GM23338 (cell line): Measurements from ENCODE around the gene GPR183. TPM values are rescaled to one million over a fixed set of nuclear protein-coding genes. Genes with fewer than 3 reads are reported as not detected.
A peak's percentile ranks its signal among the peaks of the same experiment; 100 is the strongest.

Source experiments
- ATAC-seq: fragments of 200-7000 bp; cut with Tn5 transposase; 3 replicates; pipeline ENCODE4 v1.9.1; 2020
- DNase-seq: peaks from one replicate; pipeline ENCODE4 v3.0.0-alpha.2; 2015; ENCODE audit warnings: low spot score
- H2AFZ ChIP-seq: fragments of 200-600 bp; sonication (generic); 2 replicates; pipeline ENCODE4 v1.8.0; 2016; ENCODE audit warnings: antibody characterized with exemption, mild to moderate bottlenecking, moderate library complexity
- H3F3A ChIP-seq: fragments of 200-600 bp; sonication (generic); replicated peaks from 2 replicates; pipeline ENCODE4 v1.8.0; 2017; ENCODE audit warnings: antibody characterized with exemption, mixed run types, low read depth
- H3K27ac ChIP-seq: fragments of 200-600 bp; sonication (generic); 2 replicates; pipeline ENCODE4 v1.6.1; 2016; ENCODE audit warnings: low read depth
- H3K27me3 ChIP-seq: fragments of 200-600 bp; sonication (generic); 2 replicates; pipeline ENCODE4 v1.8.0; 2016; ENCODE audit warnings: mild to moderate bottlenecking, mixed run types, moderate library complexity; ENCODE audit not compliant: insufficient read depth
- H3K36me3 ChIP-seq: fragments of 200-600 bp; sonication (generic); 2 replicates; pipeline ENCODE4 v1.8.0; 2016; ENCODE audit warnings: mild to moderate bottlenecking; ENCODE audit not compliant: insufficient read depth
- H3K4me1 ChIP-seq: fragments of 200-600 bp; sonication (generic); 2 replicates; pipeline ENCODE4 v1.8.0; 2016; ENCODE audit warnings: mild to moderate bottlenecking, moderate library complexity; ENCODE audit not compliant: insufficient read depth
- H3K4me2 ChIP-seq: fragments of 200-600 bp; sonication (generic); 2 replicates; pipeline ENCODE4 v1.7.1; 2017; ENCODE audit warnings: mixed run types
- H3K4me3 ChIP-seq: fragments of 200-600 bp; sonication (generic); 2 replicates; pipeline ENCODE4 v1.6.1; 2016; ENCODE audit warnings: mixed run types
- H3K79me2 ChIP-seq: fragments of 200-600 bp; sonication (generic); replicated peaks from 2 replicates; pipeline ENCODE4 v1.8.0; 2017; ENCODE audit warnings: mild to moderate bottlenecking; ENCODE audit not compliant: insufficient read depth
- H3K9me2 ChIP-seq: fragments of 200-600 bp; sonication (generic); 2 replicates; pipeline ENCODE4 v1.8.0; 2017; ENCODE audit not compliant: insufficient read depth
- H4K20me1 ChIP-seq: fragments of 200-600 bp; sonication (generic); replicated peaks from 2 replicates; pipeline ENCODE4 v1.8.0; 2017; ENCODE audit warnings: mild to moderate bottlenecking; ENCODE audit not compliant: insufficient read depth
- H3K27ac Mint-ChIP-seq: 2 replicates; pipeline ENCODE4 v1.8.0; 2020; ENCODE audit warnings: inconsistent platforms, mild to moderate bottlenecking, moderate library complexity, mixed read lengths
- H3K27me3 Mint-ChIP-seq: 3 replicates; pipeline ENCODE4 v1.8.0; 2022; ENCODE audit warnings: low read depth, mild to moderate bottlenecking, moderate library complexity, mixed read lengths, inconsistent platforms; ENCODE audit not compliant: insufficient read depth, poor library complexity
- H3K36me3 Mint-ChIP-seq: 3 replicates; pipeline ENCODE4 v1.8.0; 2021; ENCODE audit warnings: low read depth, mild to moderate bottlenecking, inconsistent platforms, moderate library complexity, mixed read lengths
- H3K4me1 Mint-ChIP-seq: 3 replicates; pipeline ENCODE4 v1.8.0; 2020; ENCODE audit warnings: mild to moderate bottlenecking, inconsistent platforms, mixed read lengths
- H3K4me3 Mint-ChIP-seq: 3 replicates; pipeline ENCODE4 v1.8.0; 2021; ENCODE audit warnings: moderate library complexity, mild to moderate bottlenecking, inconsistent platforms, mixed read lengths
- H3K9me3 Mint-ChIP-seq: 3 replicates; pipeline ENCODE4 v1.8.0; 2020; ENCODE audit warnings: moderate library complexity, mild to moderate bottlenecking, inconsistent platforms, mixed read lengths
- CREB1 ChIP-seq: fragments of 250-450 bp; sonication (Bioruptor Pico); IDR thresholded peaks from 2 replicates; pipeline ENCODE4 v1.5.0; 2020; ENCODE audit warnings: low read depth, mild to moderate bottlenecking, moderate library complexity
- EZH2 ChIP-seq: fragments of 200-600 bp; sonication (generic); IDR thresholded peaks from one replicate; pipeline ENCODE4 v1.8.0; 2017; ENCODE audit warnings: antibody characterized with exemption, mild to moderate bottlenecking, low read depth; ENCODE audit not compliant: unreplicated experiment
- EZH2phosphoT487 ChIP-seq: fragments of 200-600 bp; sonication (generic); IDR thresholded peaks from one replicate; pipeline ENCODE4 v1.8.1; 2018; ENCODE audit warnings: antibody characterized with exemption; ENCODE audit not compliant: unreplicated experiment
- JUNB ChIP-seq: IDR thresholded peaks from one replicate; pipeline ENCODE4 v1.6.1; 2016; ENCODE audit warnings: antibody characterized with exemption; ENCODE audit not compliant: unreplicated experiment
- NANOG ChIP-seq: IDR thresholded peaks from 2 replicates; pipeline ENCODE4 v1.6.1; 2016; ENCODE audit warnings: antibody characterized with exemption, borderline replicate concordance
- POLR2AphosphoS5 ChIP-seq: IDR thresholded peaks from 2 replicates; pipeline ENCODE4 v1.6.1; 2016; ENCODE audit warnings: antibody characterized with exemption, low read depth
- STAT1 ChIP-seq: IDR thresholded peaks from one replicate; pipeline ENCODE4 v1.6.1; 2016; ENCODE audit warnings: antibody characterized with exemption; ENCODE audit not compliant: unreplicated experiment
- ZNF114 ChIP-seq: fragments of 250-450 bp; sonication (Bioruptor Pico); IDR thresholded peaks from 2 replicates; pipeline ENCODE4 v1.5.0; 2020; ENCODE audit warnings: mild to moderate bottlenecking, moderate library complexity
- ZNF331 ChIP-seq: fragments of 250-450 bp; sonication (Bioruptor Pico); IDR thresholded peaks from 2 replicates; pipeline ENCODE4 v1.5.0; 2020; ENCODE audit warnings: low read depth, mild to moderate bottlenecking, moderate library complexity
- polyA plus RNA-seq: library from polyadenylated mRNA; unstranded; fragments of >200 nt; fragmentation: Nextera tagmentation; extraction: Ambion mirVana; gene quantifications from 2 replicates; pipeline ENCODE4 v1.2.1, GENCODE V29; 2016
- total RNA-seq: library from RNA; depleted of rRNA; stranded (reverse); fragments of >200 nt; shearing (Covaris generic); gene quantifications from 2 replicates; pipeline ENCODE4 v1.2.3, GENCODE V29; 2014
- TF ChIP-seq, protein P1 (sequence below): fragments of 250-450 bp; sonication (Bioruptor Pico); IDR thresholded peaks from 2 replicates; pipeline ENCODE4 v1.5.0; 2020; ENCODE audit warnings: mild to moderate bottlenecking, moderate library complexity
- TF ChIP-seq, protein P2 (sequence below), 2 experiments: fragments of 200-600 bp in 1 of 2; sonication (generic) in 1 of 2; conservative IDR thresholded peaks; 2 replicates each; pipeline versions ENCODE4 v1.5.1 to v1.6.1; 2016 to 2017; ENCODE audit warnings: antibody characterized with exemption in 2 of 2, low read depth in 2 of 2, mild to moderate bottlenecking in 2 of 2, moderate library complexity in 1 of 2
- TF ChIP-seq, protein P3 (sequence below): IDR thresholded peaks from 2 replicates; pipeline ENCODE4 v1.6.1; 2016; ENCODE audit warnings: antibody characterized with exemption

Gene GPR183
- total and polyA plus RNA-seq, 2 experiments from 2014 or later = 0.78 TPM; not detected in 1

DNA sequence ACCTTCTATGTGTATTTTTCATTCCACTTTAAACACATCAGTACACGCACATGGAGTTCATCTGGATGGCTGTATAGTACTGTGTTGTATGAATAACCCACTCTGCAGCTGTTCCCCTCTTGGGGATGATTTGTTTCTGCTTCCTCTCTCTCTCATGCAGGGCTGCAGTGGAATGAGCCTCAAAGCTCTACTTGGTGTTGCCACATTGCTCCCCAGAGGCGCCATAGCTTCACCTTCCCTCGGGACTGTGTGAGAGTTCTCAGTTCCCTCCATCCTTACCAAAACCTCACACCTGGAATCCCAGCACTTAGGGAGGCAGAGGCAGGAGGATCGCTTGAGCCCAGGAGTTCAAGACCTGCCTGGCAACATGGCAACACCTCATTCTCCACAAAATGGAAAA lies 28.4 kb upstream of the GPR183 start:
- H3K27ac ChIP-seq = no peak overlapping the region
- no peaks in the 10 kb centered on the region for H3F3A ChIP-seq
- ATAC-seq = peak; percentile 83
- H3K4me2 ChIP-seq = no peak overlapping the region
- H3K36me3 ChIP-seq = peaks cover 5% of the 10 kb centered on the region; the same call in 1 of the 2 replicates
- H3K27ac Mint-ChIP-seq = peak overlapping the region; percentile 34
- no peak overlapping the region for H2AFZ ChIP-seq
- H3K4me3 Mint-ChIP-seq = no peak overlapping the region
- H3K27me3 ChIP-seq = no peaks in the 10 kb centered on the region
- H3K9me2 ChIP-seq = no peaks in the 10 kb centered on the region
- peaks cover 4% of the 10 kb centered on the region; the same call in 2 of the 3 replicates for H3K36me3 Mint-ChIP-seq
- H3K4me1 Mint-ChIP-seq = peaks cover 15% of the 10 kb centered on the region
- peak; percentile 40 for DNase-seq
- TF ChIP-seq, protein P1, sequence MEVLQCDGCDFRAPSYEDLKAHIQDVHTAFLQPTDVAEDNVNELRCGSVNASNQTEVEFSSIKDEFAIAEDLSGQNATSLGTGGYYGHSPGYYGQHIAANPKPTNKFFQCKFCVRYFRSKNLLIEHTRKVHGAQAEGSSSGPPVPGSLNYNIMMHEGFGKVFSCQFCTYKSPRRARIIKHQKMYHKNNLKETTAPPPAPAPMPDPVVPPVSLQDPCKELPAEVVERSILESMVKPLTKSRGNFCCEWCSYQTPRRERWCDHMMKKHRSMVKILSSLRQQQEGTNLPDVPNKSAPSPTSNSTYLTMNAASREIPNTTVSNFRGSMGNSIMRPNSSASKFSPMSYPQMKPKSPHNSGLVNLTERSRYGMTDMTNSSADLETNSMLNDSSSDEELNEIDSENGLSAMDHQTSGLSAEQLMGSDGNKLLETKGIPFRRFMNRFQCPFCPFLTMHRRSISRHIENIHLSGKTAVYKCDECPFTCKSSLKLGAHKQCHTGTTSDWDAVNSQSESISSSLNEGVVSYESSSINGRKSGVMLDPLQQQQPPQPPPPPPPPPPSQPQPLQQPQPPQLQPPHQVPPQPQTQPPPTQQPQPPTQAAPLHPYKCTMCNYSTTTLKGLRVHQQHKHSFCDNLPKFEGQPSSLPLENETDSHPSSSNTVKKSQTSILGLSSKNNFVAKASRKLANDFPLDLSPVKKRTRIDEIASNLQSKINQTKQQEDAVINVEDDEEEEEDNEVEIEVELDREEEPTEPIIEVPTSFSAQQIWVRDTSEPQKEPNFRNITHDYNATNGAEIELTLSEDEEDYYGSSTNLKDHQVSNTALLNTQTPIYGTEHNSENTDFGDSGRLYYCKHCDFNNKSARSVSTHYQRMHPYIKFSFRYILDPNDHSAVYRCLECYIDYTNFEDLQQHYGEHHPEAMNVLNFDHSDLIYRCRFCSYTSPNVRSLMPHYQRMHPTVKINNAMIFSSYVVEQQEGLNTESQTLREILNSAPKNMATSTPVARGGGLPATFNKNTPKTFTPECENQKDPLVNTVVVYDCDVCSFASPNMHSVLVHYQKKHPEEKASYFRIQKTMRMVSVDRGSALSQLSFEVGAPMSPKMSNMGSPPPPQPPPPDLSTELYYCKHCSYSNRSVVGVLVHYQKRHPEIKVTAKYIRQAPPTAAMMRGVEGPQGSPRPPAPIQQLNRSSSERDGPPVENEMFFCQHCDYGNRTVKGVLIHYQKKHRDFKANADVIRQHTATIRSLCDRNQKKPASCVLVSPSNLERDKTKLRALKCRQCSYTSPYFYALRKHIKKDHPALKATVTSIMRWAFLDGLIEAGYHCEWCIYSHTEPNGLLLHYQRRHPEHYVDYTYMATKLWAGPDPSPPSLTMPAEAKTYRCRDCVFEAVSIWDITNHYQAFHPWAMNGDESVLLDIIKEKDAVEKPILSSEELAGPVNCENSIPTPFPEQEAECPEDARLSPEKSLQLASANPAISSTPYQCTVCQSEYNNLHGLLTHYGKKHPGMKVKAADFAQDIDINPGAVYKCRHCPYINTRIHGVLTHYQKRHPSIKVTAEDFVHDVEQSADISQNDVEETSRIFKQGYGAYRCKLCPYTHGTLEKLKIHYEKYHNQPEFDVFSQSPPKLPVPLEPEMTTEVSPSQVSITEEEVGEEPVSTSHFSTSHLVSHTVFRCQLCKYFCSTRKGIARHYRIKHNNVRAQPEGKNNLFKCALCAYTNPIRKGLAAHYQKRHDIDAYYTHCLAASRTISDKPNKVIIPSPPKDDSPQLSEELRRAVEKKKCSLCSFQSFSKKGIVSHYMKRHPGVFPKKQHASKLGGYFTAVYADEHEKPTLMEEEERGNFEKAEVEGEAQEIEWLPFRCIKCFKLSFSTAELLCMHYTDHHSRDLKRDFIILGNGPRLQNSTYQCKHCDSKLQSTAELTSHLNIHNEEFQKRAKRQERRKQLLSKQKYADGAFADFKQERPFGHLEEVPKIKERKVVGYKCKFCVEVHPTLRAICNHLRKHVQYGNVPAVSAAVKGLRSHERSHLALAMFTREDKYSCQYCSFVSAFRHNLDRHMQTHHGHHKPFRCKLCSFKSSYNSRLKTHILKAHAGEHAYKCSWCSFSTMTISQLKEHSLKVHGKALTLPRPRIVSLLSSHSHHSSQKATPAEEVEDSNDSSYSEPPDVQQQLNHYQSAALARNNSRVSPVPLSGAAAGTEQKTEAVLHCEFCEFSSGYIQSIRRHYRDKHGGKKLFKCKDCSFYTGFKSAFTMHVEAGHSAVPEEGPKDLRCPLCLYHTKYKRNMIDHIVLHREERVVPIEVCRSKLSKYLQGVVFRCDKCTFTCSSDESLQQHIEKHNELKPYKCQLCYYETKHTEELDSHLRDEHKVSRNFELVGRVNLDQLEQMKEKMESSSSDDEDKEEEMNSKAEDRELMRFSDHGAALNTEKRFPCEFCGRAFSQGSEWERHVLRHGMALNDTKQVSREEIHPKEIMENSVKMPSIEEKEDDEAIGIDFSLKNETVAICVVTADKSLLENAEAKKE (CRISPR knock-in tag) = no peak
- TF ChIP-seq, protein P2, sequence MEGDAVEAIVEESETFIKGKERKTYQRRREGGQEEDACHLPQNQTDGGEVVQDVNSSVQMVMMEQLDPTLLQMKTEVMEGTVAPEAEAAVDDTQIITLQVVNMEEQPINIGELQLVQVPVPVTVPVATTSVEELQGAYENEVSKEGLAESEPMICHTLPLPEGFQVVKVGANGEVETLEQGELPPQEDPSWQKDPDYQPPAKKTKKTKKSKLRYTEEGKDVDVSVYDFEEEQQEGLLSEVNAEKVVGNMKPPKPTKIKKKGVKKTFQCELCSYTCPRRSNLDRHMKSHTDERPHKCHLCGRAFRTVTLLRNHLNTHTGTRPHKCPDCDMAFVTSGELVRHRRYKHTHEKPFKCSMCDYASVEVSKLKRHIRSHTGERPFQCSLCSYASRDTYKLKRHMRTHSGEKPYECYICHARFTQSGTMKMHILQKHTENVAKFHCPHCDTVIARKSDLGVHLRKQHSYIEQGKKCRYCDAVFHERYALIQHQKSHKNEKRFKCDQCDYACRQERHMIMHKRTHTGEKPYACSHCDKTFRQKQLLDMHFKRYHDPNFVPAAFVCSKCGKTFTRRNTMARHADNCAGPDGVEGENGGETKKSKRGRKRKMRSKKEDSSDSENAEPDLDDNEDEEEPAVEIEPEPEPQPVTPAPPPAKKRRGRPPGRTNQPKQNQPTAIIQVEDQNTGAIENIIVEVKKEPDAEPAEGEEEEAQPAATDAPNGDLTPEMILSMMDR (conservative IDR thresholded peaks at IDR 0.05; ENCODE audit: low read depth in 2 of 2) = peak in 1 of 2 experiments; percentile 20; a peak in 2 of 4 replicates
- no peak overlapping the region for H3K4me3 ChIP-seq
- H4K20me1 ChIP-seq = no peaks in the 10 kb centered on the region
- no peaks in the 10 kb centered on the region for H3K9me3 Mint-ChIP-seq
- peaks cover 7% of the 10 kb centered on the region; the same call in 1 of the 2 replicates for H3K4me1 ChIP-seq
- H3K27me3 Mint-ChIP-seq = peaks cover 3% of the 10 kb centered on the region
- 0 out of 2 replicates have a peak, but pooled peaks cover 5% of the 10 kb centered on the region for H3K79me2 ChIP-seq

DNA sequence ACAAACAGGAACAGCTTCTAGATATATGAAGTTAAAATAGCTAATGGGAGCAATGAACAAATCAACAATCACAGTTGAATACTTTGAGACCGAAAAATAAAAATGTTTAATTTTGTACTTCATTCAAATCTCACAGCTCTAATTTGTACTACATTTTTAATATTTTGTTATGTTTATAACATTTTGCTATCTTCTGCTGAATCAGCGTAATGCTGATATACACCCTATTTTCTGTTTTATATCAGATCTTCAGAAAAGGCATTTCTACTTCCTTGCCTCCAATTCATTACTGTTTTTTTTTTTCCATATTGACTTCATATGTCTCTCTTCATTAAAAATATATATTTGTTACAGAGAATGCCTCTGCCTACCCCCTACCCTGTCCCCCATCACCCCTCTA lies 27.9 kb upstream of the GPR183 start:
- H3K9me3 Mint-ChIP-seq = no peaks in the 10 kb centered on the region
- Histone ChIP-seq H3K9me2 (no peaks in the 10 kb centered on the region), H2AFZ (no peak overlapping the region), H3K4me2 (no peak overlapping the region), H3K27me3 (no peaks in the 10 kb centered on the region), H4K20me1 (no peaks in the 10 kb centered on the region), H3F3A (no peaks in the 10 kb centered on the region), H3K4me1 (peaks cover 7% of the 10 kb centered on the region; the same call in 1 of the 2 replicates), H3K27ac (no peak overlapping the region), H3K79me2 (0 out of 2 replicates have a peak, but pooled peaks cover 5% of the 10 kb centered on the region), H3K36me3 (peaks cover under 1% of the 10 kb centered on the region; the same call in 1 of the 2 replicates), H3K4me3 (no peak overlapping the region)
- 0 out of 2 replicates have a peak overlapping the region, but pooled peaks have one; percentile 34 for H3K27ac Mint-ChIP-seq
- peaks cover 3% of the 10 kb centered on the region for H3K27me3 Mint-ChIP-seq
- no peak for ATAC-seq
- no peak overlapping the region for H3K4me3 Mint-ChIP-seq
- H3K4me1 Mint-ChIP-seq = peaks cover 15% of the 10 kb centered on the region
- no peak for DNase-seq
- H3K36me3 Mint-ChIP-seq = peaks cover 2% of the 10 kb centered on the region; the same call in 1 of the 3 replicates
- TF ChIP-seq ZNF114 (no peak), EZH2phosphoT487 (no peak), JUNB (no peak), POLR2AphosphoS5 (no peak), CREB1 (CRISPR knock-in tag) (no peak), STAT1 (no peak), ZNF331 (CRISPR knock-in tag) (no peak), NANOG (no peak), EZH2 (no peak)
- TF ChIP-seq, protein P3, sequence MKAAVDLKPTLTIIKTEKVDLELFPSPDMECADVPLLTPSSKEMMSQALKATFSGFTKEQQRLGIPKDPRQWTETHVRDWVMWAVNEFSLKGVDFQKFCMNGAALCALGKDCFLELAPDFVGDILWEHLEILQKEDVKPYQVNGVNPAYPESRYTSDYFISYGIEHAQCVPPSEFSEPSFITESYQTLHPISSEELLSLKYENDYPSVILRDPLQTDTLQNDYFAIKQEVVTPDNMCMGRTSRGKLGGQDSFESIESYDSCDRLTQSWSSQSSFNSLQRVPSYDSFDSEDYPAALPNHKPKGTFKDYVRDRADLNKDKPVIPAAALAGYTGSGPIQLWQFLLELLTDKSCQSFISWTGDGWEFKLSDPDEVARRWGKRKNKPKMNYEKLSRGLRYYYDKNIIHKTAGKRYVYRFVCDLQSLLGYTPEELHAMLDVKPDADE = no peak
